Astrocyte (in vitro differentiated cells and primary cell): ENCODE results near the gene RIPK1.

Experiments used
- CTCF ChIP-seq: IDR thresholded peaks from 2 replicates; pipeline ENCODE4 v1.5.1; 2011; ENCODE audit warnings: low read depth, mild to moderate bottlenecking, inconsistent platforms, low read length, moderate library complexity; ENCODE audit not compliant: insufficient read depth
- EZH2 ChIP-seq: IDR thresholded peaks from 2 replicates; pipeline ENCODE4 v1.6.1; 2012; ENCODE audit warnings: mild to moderate bottlenecking, low read length, inconsistent platforms; ENCODE audit not compliant: insufficient read depth

GRCh38 chr6:3157131-3157933 is 89.0 kb downstream of the RIPK1 start, which contains the start of gene TUBB2A:
- no peak for TF ChIP-seq CTCF
- no peak for TF ChIP-seq EZH2
